Loucy (cell line): ENCODE data around the gene TJAP1.
"Not testable (repeated sequence)": the region's sequence is repeated elsewhere in the genome, so short reads cannot be mapped to it uniquely, and the experiment has no call there.

Experiments
- H2AFZ ChIP-seq: fragments of 200-600 bp; sonication (generic); 2 replicates; pipeline ENCODE4 v1.6.0; 2016; ENCODE audit warnings: antibody characterized with exemption, mild to moderate bottlenecking, low read length, moderate library complexity
- H3F3A ChIP-seq: fragments of 200-600 bp; 2 replicates; pipeline ENCODE4 v1.6.0; 2016; ENCODE audit warnings: antibody characterized with exemption, low read depth, mild to moderate bottlenecking
- H3K27me3 ChIP-seq: fragments of 200-600 bp; sonication (generic); 2 replicates; pipeline ENCODE4 v1.6.1; 2014; ENCODE audit warnings: low read length, mild to moderate bottlenecking; ENCODE audit not compliant: insufficient read depth, poor library complexity, severe bottlenecking
- H3K36me3 ChIP-seq: fragments of 200-600 bp; sonication (generic); 2 replicates; pipeline ENCODE4 v1.6.1; 2016; ENCODE audit warnings: low read length; ENCODE audit not compliant: insufficient read depth
- H3K4me1 ChIP-seq: fragments of 200-600 bp; sonication (generic); 2 replicates; pipeline ENCODE4 v1.5.1; 2014; ENCODE audit warnings: low read length, mild to moderate bottlenecking; ENCODE audit not compliant: insufficient read depth, poor library complexity, severe bottlenecking
- H3K4me2 ChIP-seq: fragments of 200-600 bp; sonication (generic); 2 replicates; pipeline ENCODE4 v1.6.0; 2014; ENCODE audit warnings: antibody characterized with exemption, low read length, low read depth, mild to moderate bottlenecking; ENCODE audit not compliant: poor library complexity, severe bottlenecking
- H3K4me3 ChIP-seq: fragments of 200-600 bp; sonication (generic); 2 replicates; pipeline ENCODE4 v1.5.1; 2014; ENCODE audit warnings: low read length, mild to moderate bottlenecking, mixed read lengths; ENCODE audit not compliant: poor library complexity, severe bottlenecking
- H3K79me2 ChIP-seq: fragments of 200-600 bp; sonication (generic); 2 replicates; pipeline ENCODE4 v1.6.1; 2014; ENCODE audit warnings: low read length; ENCODE audit not compliant: insufficient read depth
- H3K9ac ChIP-seq: fragments of 200-600 bp; sonication (generic); 2 replicates; pipeline ENCODE4 v1.6.0; 2014; ENCODE audit warnings: mild to moderate bottlenecking, low read depth, low read length, moderate library complexity; ENCODE audit not compliant: poor library complexity, severe bottlenecking
- H3K9me2 ChIP-seq: fragments of 200-600 bp; sonication (generic); replicated peaks from 2 replicates; pipeline ENCODE4 v1.6.1; 2016; ENCODE audit warnings: low read depth, low read length, mixed read lengths
- H3K9me3 ChIP-seq: fragments of 200-600 bp; sonication (generic); 2 replicates; pipeline ENCODE4 v1.6.1; 2014; ENCODE audit warnings: mild to moderate bottlenecking, antibody characterized with exemption, low read length, low read depth; ENCODE audit not compliant: insufficient read depth
- H4K20me1 ChIP-seq: fragments of 200-600 bp; sonication (generic); 2 replicates; pipeline ENCODE4 v1.6.0; 2014; ENCODE audit warnings: antibody characterized with exemption, low read length, mild to moderate bottlenecking; ENCODE audit not compliant: insufficient read depth, poor library complexity, severe bottlenecking
- CTCF ChIP-seq: fragments of 200-600 bp; sonication (generic); conservative IDR thresholded peaks from 2 replicates; pipeline ENCODE4 v1.5.1; 2014; ENCODE audit warnings: mild to moderate bottlenecking, antibody characterized with exemption, low read length
- EZH2phosphoT487 ChIP-seq: fragments of 200-600 bp; IDR thresholded peaks from 2 replicates; pipeline ENCODE4 v1.6.1; 2018; ENCODE audit warnings: antibody characterized with exemption, mild to moderate bottlenecking, moderate library complexity, borderline replicate concordance

Gene TJAP1

GRCh38 chr6:43497129-43497396 lies 19.7 kb downstream of the TJAP1 start:
- H3K4me1 ChIP-seq = peaks cover 9% of the 10 kb centered on the region
- TF ChIP-seq CTCF (no peak), EZH2phosphoT487 (no peak)
- H3K27me3 ChIP-seq = no peaks in the 10 kb centered on the region
- H3K4me3 ChIP-seq = no peak overlapping the region
- peaks cover 36% of the 10 kb centered on the region; the same call in 1 of the 2 replicates for H3K36me3 ChIP-seq
- H4K20me1 ChIP-seq = no peaks in the 10 kb centered on the region
- H2AFZ ChIP-seq = no peak overlapping the region
- H3K79me2 ChIP-seq = no peaks in the 10 kb centered on the region
- H3K4me2 ChIP-seq = no peak overlapping the region
- H3F3A ChIP-seq = no peaks in the 10 kb centered on the region
- H3K9me3 ChIP-seq = no peaks in the 10 kb centered on the region
- H3K9ac ChIP-seq = no peak overlapping the region
- H3K9me2 ChIP-seq = no peaks in the 10 kb centered on the region

- Histone ChIP-seq H3K9me2 (no peaks in the 10 kb centered on the region), H3K27me3 (no peaks in the 10 kb centered on the region), H3K4me1 (peaks cover 9% of the 10 kb centered on the region), H3K4me3 (no peak overlapping the region), H3F3A (no peaks in the 10 kb centered on the region), H3K9me3 (no peaks in the 10 kb centered on the region), H3K79me2 (no peaks in the 10 kb centered on the region), H4K20me1 (no peaks in the 10 kb centered on the region), H3K4me2 (no peak overlapping the region), H3K36me3 (peaks cover 41% of the 10 kb centered on the region; the same call in 1 of the 2 replicates), H2AFZ (no peak overlapping the region), H3K9ac (no peak overlapping the region)
- TF ChIP-seq CTCF (no peak), EZH2phosphoT487 (no peak)
Measured at GRCh38 chr6:43497689-43498088, 20.3 kb downstream of the TJAP1 start.

GRCh38 chr6:43498291-43498690 lies 20.9 kb downstream of the TJAP1 start:
- not testable (repeated sequence) for H3K4me2 ChIP-seq, H3K4me1 ChIP-seq, H4K20me1 ChIP-seq, H3K4me3 ChIP-seq, H3K9me2 ChIP-seq, H3K27me3 ChIP-seq, H3F3A ChIP-seq, H3K9ac ChIP-seq, H3K79me2 ChIP-seq, H2AFZ ChIP-seq, H3K9me3 ChIP-seq
- H3K36me3 ChIP-seq = peaks cover 46% of the 10 kb centered on the region; the same call in 1 of the 2 replicates

GRCh38 chr6:43499028-43499815 lies 21.9 kb downstream of the TJAP1 start:
- Histone ChIP-seq H3F3A (no peaks in the 10 kb centered on the region), H3K9me3 (no peaks in the 10 kb centered on the region), H3K4me1 (peaks cover 9% of the 10 kb centered on the region), H3K79me2 (no peaks in the 10 kb centered on the region), H3K4me2 (no peak overlapping the region), H2AFZ (no peak overlapping the region), H3K27me3 (no peaks in the 10 kb centered on the region), H4K20me1 (no peaks in the 10 kb centered on the region), H3K9ac (no peak overlapping the region), H3K4me3 (no peak overlapping the region), H3K36me3 (peaks cover 52% of the 10 kb centered on the region; the same call in 1 of the 2 replicates), H3K9me2 (no peaks in the 10 kb centered on the region)
- TF ChIP-seq EZH2phosphoT487 (no peak), CTCF (no peak)
